NCI-H1694 treated with DMSO at 0.1 percent for 48 hours (cell line): ENCODE measurements around the gene ENTREP3.
"Not testable (repeated sequence)": the region's sequence is repeated elsewhere in the genome, so short reads cannot be mapped to it uniquely, and the experiment has no call there.

Experiments used
- DNase-seq: peaks from one replicate; lab custom pipeline; 2025; lab: John Stamatoyannopoulos, UW

Gene ENTREP3

GRCh38 chr1:155255243-155256007 lies at the start of gene ENTREP3:
ENTREP3 (minus strand) TSS chr1:155255483; CDS start chr1:155254877, 606 bp downstream.
- DNase-seq = peak; percentile 91

DNA sequence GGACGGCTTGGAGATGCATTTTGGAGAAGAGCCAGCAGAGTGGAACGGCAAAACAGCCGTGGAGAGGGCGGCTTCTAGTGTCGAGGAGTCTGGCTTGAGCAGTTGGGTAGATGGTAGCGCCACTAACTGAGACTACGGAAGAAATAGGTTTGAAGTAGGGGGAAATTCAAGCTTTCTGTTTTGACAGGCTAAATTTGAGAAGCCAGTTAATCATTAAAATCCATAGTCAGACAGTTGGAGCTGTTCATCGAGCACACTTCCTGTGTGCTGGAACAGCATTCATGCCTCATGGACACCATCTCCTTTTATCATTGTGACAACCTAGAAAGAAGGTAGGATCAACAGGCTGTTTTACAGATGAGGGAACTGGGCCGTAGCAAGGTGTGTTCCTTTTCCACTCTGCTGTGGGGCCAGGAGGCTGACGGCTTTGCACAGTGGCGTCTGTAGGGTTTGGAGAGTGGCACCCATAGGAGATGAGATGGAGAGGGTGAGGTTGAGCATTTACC lies 49.3 kb upstream of the ENTREP3 start:
- no peak for DNase-seq

GRCh38 chr1:155301342-155301841 lies 46.1 kb upstream of the ENTREP3 start, which contains the start of gene PKLR:
PKLR (minus strand) TSS chr1:155301438; CDS start chr1:155301395, 43 bp downstream.
- DNase-seq = no peak

DNA sequence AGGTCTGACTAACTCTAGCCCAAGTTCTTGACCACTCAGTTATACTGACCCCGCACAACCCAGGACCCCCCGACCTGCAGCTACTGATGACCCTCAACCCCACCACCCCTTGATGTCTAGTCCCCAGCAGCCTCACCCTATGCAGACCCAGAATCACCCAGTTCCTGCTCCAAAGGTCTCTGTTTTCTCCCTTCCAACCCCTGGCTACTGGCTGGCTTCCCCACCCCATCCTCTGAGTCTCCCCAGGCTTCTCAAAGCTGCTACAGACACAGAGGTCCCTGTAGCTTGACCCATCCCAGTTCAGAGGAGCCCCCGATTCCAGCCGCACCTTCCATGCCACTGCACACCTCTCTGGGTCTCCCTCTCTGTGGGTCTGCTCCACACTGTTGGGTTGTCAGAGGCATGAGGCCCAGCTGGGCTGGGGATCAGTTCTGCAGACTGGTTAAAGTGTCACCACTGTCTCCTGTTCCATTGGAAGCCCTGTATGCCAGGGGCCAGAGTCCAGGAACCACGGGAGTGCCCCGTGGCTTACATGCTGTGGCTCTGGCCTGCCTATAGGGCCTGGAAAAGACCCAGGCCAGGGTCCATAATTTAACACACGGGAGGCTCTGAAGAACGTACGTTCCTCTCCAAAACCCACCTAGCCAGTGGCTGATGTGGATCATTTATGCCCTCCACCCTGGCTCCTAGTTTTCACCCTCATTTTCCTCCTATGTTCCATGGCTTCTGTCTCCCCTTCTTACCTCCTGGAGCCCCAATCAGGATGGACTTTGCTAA lies 45.5 kb upstream of the ENTREP3 start:
- DNase-seq = no peak

DNA sequence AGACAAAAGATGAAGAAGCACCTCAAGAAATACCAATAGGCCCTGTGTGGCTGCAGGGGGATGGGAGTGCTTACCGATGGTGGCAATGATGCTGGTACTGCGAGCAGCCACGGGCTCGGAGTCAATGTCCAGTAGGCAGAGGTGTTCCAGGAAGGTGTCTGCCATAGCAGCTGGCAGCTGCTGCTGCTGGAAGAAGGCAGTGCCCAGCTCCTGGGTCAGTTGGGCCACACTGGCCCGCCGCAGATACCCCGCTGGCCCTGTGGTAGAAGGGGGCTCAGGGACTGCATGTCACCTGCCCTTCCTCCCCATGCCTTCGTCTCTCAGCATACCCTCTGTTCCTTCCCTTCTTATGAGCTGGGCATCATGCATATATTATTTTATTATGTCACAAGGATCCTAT lies 44.7 kb upstream of the ENTREP3 start:
- DNase-seq = no peak

- no peak for DNase-seq
Measured at GRCh38 chr1:155297384-155297783, 42.1 kb upstream of the ENTREP3 start.

GRCh38 chr1:155296661-155297060 lies 41.4 kb upstream of the ENTREP3 start:
- no peak for DNase-seq

GRCh38 chr1:155295942-155296267 lies 40.6 kb upstream of the ENTREP3 start:
- no peak for DNase-seq

- no peak for DNase-seq
Measured at GRCh38 chr1:155295183-155295941, 40.1 kb upstream of the ENTREP3 start.

- DNase-seq = no peak
Measured at GRCh38 chr1:155294520-155295182, 39.4 kb upstream of the ENTREP3 start.

GRCh38 chr1:155293086-155293749 lies 37.9 kb upstream of the ENTREP3 start:
- no peak for DNase-seq

- not testable (repeated sequence) for DNase-seq
Measured at GRCh38 chr1:155291006-155291405, 35.7 kb upstream of the ENTREP3 start.

- no peak for DNase-seq
Measured at GRCh38 chr1:155287987-155288543, 32.8 kb upstream of the ENTREP3 start.

DNA sequence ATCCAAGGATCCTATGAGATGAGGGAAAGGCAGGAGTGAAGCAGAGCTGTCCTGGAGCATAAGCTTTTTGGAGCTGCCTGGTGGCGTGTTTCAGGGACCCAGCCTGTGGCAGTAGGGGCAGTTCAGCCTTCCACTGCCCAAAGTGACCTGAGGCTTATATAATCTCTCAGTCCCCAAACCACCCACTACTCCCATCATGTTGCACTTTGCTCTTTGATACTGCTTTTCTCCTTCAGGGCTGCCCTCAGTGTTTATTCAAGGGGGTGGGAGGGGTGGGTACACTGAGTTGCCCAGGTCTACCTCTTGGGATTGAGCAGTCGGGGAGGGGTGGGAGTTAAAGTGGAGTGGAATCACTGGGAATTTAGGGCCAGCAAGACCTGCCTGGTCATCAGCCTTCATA lies 31.3 kb upstream of the ENTREP3 start:
- DNase-seq = no peak

- DNase-seq = no peak
Measured at GRCh38 chr1:155285631-155286044, 30.4 kb upstream of the ENTREP3 start.

GRCh38 chr1:155285063-155285462 lies 29.8 kb upstream of the ENTREP3 start:
- DNase-seq = no peak

DNA sequence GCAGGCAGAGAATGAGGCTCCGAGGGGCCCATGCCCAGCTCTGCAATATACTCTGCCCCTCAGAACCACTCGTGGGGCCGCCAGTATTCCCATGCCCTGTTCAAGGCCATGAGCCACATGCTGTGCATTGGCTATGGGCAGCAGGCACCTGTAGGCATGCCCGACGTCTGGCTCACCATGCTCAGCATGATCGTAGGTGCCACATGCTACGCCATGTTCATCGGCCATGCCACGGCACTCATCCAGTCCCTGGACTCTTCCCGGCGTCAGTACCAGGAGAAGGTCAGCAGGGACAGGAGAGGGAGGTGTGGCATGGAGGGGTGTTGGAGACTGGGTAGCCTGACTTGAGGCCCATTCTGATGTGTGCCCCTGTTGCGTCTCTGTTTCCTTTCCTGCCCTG lies 29.2 kb upstream of the ENTREP3 start:
- DNase-seq = no peak

GRCh38 chr1:155282488-155283091 lies 27.3 kb upstream of the ENTREP3 start:
- no peak for DNase-seq

GRCh38 chr1:155279268-155279667 lies 24.0 kb upstream of the ENTREP3 start:
- DNase-seq = no peak

DNA sequence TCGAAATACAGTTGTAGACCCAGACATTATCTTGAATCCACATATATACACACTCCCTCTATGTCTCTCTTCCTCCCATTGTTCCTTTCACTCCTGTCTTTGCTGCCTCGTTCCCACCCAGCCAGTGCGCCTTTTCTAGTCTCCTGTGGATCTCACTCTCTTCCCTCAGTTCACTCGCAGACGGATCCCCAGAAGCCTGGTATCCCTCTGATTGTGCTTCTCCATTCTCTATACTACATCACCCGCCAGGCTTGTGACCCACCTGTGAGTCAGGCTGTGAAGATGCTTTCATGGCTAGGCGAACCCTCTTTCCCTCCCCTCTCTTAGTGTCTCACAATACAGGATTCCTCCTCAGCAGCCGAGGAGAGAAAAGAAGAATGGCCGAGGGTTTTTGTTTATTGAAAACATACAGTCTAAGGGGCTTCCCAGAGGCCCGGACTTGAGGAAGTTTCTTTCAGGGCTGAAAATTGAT lies 23.4 kb upstream of the ENTREP3 start:
- no peak for DNase-seq
